Measurements from ENCODE around the gene KCNK7. TPM values are rescaled to one million over a fixed set of nuclear protein-coding genes. Genes with fewer than 3 reads are reported as not detected.
A peak's percentile ranks its signal among the peaks of the same experiment; 100 is the strongest.
"Not testable (repeated sequence)": the region's sequence is repeated elsewhere in the genome, so short reads cannot be mapped to it uniquely, and the experiment has no call there.

Gene KCNK7
- total RNA-seq, 1 donor from 2014 or later, result 12.0 TPM

- Histone ChIP-seq H3K36me3 (no peaks in the 10 kb centered on the region), H3K27ac (peak within 1 kb of the TSS; percentile 93), H3K4me1 (peaks cover 78% of the 10 kb centered on the region), H3K9me3 (no peaks in the 10 kb centered on the region), H3K27me3 (no peaks in the 10 kb centered on the region), H3K4me3 (peak within 1 kb of the TSS; percentile 81 to 98)
- intact Hi-C loops (cut with DNase I), result loop anchor here (5.0 kb wide), 1 partner anchor 42 kb away; the partner anchor contains the start of gene MAP3K11
- DNase-seq (ENCODE audit: extremely low spot score in 2 of 2), result peak; percentile 97 to 99
- peak in 1 of 2 donors; percentile 49 for TF ChIP-seq POLR2A (IDR thresholded peaks at IDR 0.05)
- TF ChIP-seq POLR2AphosphoS5 (IDR thresholded peaks at IDR 0.05; ENCODE audit: insufficient read depth in 1 of 2, low read depth in 1 of 2), result peak; percentile 98
- peak; percentile 18 to 51 (median 24) for TF ChIP-seq CTCF (IDR thresholded peaks at IDR 0.05)
Measured at GRCh38 chr11:65569973-65570918, 25.4 kb downstream of the KCNK7 start, which contains the start of gene ZNRD2. ZNRD2 (plus strand) TSS chr11:65570477; CDS start chr11:65570492, 15 bp downstream.

- peak overlapping the region; percentile 81 to 98 for H3K4me3 ChIP-seq
- H3K27me3 ChIP-seq, result no peaks in the 10 kb centered on the region
- H3K27ac ChIP-seq, result peak overlapping the region; percentile 93
- peaks cover 69% of the 10 kb centered on the region for H3K4me1 ChIP-seq
- no peaks in the 10 kb centered on the region for H3K9me3 ChIP-seq
- no peak for TF ChIP-seq CTCF (IDR thresholded peaks at IDR 0.05)
- no peak for TF ChIP-seq POLR2A (IDR thresholded peaks at IDR 0.05)
- TF ChIP-seq POLR2AphosphoS5 (IDR thresholded peaks at IDR 0.05; ENCODE audit: insufficient read depth in 1 of 2, low read depth in 1 of 2), result no peak
- intact Hi-C loops (cut with DNase I), result no loop called here
- no peaks in the 10 kb centered on the region for H3K36me3 ChIP-seq
- no peak for DNase-seq (ENCODE audit: extremely low spot score in 2 of 2)
Measured at GRCh38 chr11:65569164-65569972, 26.2 kb downstream of the KCNK7 start.

GRCh38 chr11:65565624-65566453 lies 29.8 kb downstream of the KCNK7 start:
- intact Hi-C loops (cut with DNase I), result no loop called here
- peaks cover 46% of the 10 kb centered on the region for H3K4me1 ChIP-seq
- H3K9me3 ChIP-seq, result no peaks in the 10 kb centered on the region
- no peak overlapping the region for H3K4me3 ChIP-seq
- no peaks in the 10 kb centered on the region for H3K36me3 ChIP-seq
- no peak for DNase-seq (ENCODE audit: extremely low spot score in 2 of 2)
- no peaks in the 10 kb centered on the region for H3K27me3 ChIP-seq
- H3K27ac ChIP-seq, result peak overlapping the region; percentile 18
- TF ChIP-seq POLR2A (IDR thresholded peaks at IDR 0.05) (no peak), POLR2AphosphoS5 (IDR thresholded peaks at IDR 0.05; ENCODE audit: insufficient read depth in 1 of 2, low read depth in 1 of 2) (no peak), CTCF (IDR thresholded peaks at IDR 0.05) (no peak)

GRCh38 chr11:65564879-65565559 lies 30.6 kb downstream of the KCNK7 start:
- peaks cover 51% of the 10 kb centered on the region for H3K4me1 ChIP-seq
- DNase-seq (ENCODE audit: extremely low spot score in 2 of 2), result not testable (repeated sequence)

More at GRCh38 chr11:65564879-65565559, 30.6 kb downstream of the KCNK7 start:
- H3K36me3 ChIP-seq; H3K4me3 ChIP-seq; intact Hi-C loops (cut with DNase I); H3K27me3 ChIP-seq; H3K9me3 ChIP-seq: not testable (repeated sequence)
- peak overlapping the region; percentile 18 for H3K27ac ChIP-seq
